ENCODE results near the gene TOGARAM2. TPM values are rescaled to one million over a fixed set of nuclear protein-coding genes. Genes with fewer than 3 reads are reported as not detected.

TOGARAM2 gene
- total and polyA plus RNA-seq, 2 of the 8 experiments (the other 6 are each of a cell fraction or from before 2014, with no cell fraction given) = 0.42 to 1.4 TPM

GRCh38 chr2:29056452-29056851 lies 75.4 kb downstream of the TOGARAM2 start (continued):
- TF ChIP-seq NRF1 (IDR thresholded peaks at IDR 0.05; ENCODE audit: low read depth, low read length) (no peak), CHD2 (IDR thresholded peaks at IDR 0.05; ENCODE audit: low read length) (no peak), CHD7 (IDR thresholded peaks at IDR 0.05; ENCODE audit: insufficient replicate concordance, low read length) (no peak), SIRT6 (IDR thresholded peaks at IDR 0.05; ENCODE audit: low read length) (no peak), CBX5 (IDR thresholded peaks at IDR 0.05; ENCODE audit: low read depth, low read length) (no peak)

Measured in H1 (cell line).